K562 (cell line): ENCODE results near the gene ALDH3B2. TPM values are rescaled to one million over a fixed set of nuclear protein-coding genes. Genes with fewer than 3 reads are reported as not detected.

Experiments used
- ARID2 ChIP-seq: fragments of 450-650 bp; IDR thresholded peaks from 2 replicates; pipeline ENCODE4 v1.6.1; 2017; ENCODE audit warnings: antibody characterized with exemption, mild to moderate bottlenecking
- ARID3A ChIP-seq: IDR thresholded peaks from 2 replicates; pipeline ENCODE4 v1.6.1; 2012; ENCODE audit warnings: low read depth, low read length, improper control_type of control experiment, borderline replicate concordance
- CCAR2 ChIP-seq: fragments of 200-400 bp; formaldehyde crosslinking; IDR thresholded peaks from 2 replicates; pipeline ENCODE4 v1.6.1; 2017; ENCODE audit warnings: mild to moderate bottlenecking, low read depth, low read length
- CREB1 ChIP-seq, 2 experiments: sonication (generic) in 1 of 2; formaldehyde crosslinking in 1 of 2; IDR thresholded peaks; 2 replicates each; pipeline versions ENCODE4 v1.6.1 to v1.8.0; 2012 to 2022; ENCODE audit warnings: inconsistent platforms in 1 of 2, mild to moderate bottlenecking in 1 of 2, missing genetic modification reagents in 1 of 2, moderate library complexity in 1 of 2
- CTCF ChIP-seq, 3 experiments: IDR thresholded peaks in 2 of 3; conservative IDR thresholded peaks in 1 of 3; 2 replicates each; pipeline ENCODE4 v1.5.1; 2011 to 2012; ENCODE audit warnings: low read length in 3 of 3, mild to moderate bottlenecking in 3 of 3, control low read depth in 2 of 3, improper control_type of control experiment in 1 of 3, inconsistent platforms in 1 of 3, low read depth in 1 of 3, mixed read lengths in 1 of 3, moderate library complexity in 1 of 3; ENCODE audit not compliant: insufficient read depth in 2 of 3
- DNMT1 ChIP-seq: fragments of 450-650 bp; IDR thresholded peaks from 2 replicates; pipeline ENCODE4 v1.6.1; 2016; ENCODE audit warnings: antibody characterized with exemption, mild to moderate bottlenecking
- ELF1 ChIP-seq: fragments of 200-800 bp; sonication (Bioruptor generic); IDR thresholded peaks from 2 replicates; pipeline ENCODE4 v1.6.1; 2016; ENCODE audit warnings: missing genetic modification characterization, missing compliant biosample characterization
- FOXK1 ChIP-seq: sonication (generic); formaldehyde crosslinking; IDR thresholded peaks from 2 replicates; pipeline ENCODE4 v1.8.0; 2022; ENCODE audit warnings: missing genetic modification reagents, mild to moderate bottlenecking, borderline replicate concordance
- GABPB1 ChIP-seq: sonication (generic); formaldehyde crosslinking; IDR thresholded peaks from 2 replicates; pipeline ENCODE4 v1.8.0; 2022; ENCODE audit warnings: mild to moderate bottlenecking, missing genetic modification reagents
- GABPB2 ChIP-seq: fragments of 250-450 bp; sonication (Bioruptor Pico); conservative IDR thresholded peaks from 2 replicates; pipeline ENCODE4 v1.5.1; 2021; ENCODE audit warnings: mild to moderate bottlenecking
- GTF2E2 ChIP-seq: fragments of 200-800 bp; sonication (Bioruptor generic); IDR thresholded peaks from 2 replicates; pipeline ENCODE4 v1.6.1; 2016; ENCODE audit warnings: missing genetic modification characterization, missing compliant biosample characterization
- HDAC3 ChIP-seq: fragments of 450-650 bp; IDR thresholded peaks from 2 replicates; pipeline ENCODE4 v1.6.1; 2018; ENCODE audit warnings: borderline replicate concordance, mild to moderate bottlenecking, moderate library complexity; ENCODE audit not compliant: partially characterized antibody
- HDAC6 ChIP-seq: IDR thresholded peaks from 2 replicates; pipeline ENCODE4 v1.6.1; 2012; ENCODE audit warnings: low read depth, mild to moderate bottlenecking, control low read depth, inconsistent platforms, low read length, moderate library complexity
- HDGF ChIP-seq: fragments of 450-650 bp; IDR thresholded peaks from 2 replicates; pipeline ENCODE4 v1.6.1; 2016
- HNRNPUL1 ChIP-seq: fragments of 200-400 bp; formaldehyde crosslinking; IDR thresholded peaks from 2 replicates; pipeline ENCODE4 v1.6.1; 2017; ENCODE audit warnings: low read length
- IRF2 ChIP-seq: sonication (generic); formaldehyde crosslinking; IDR thresholded peaks from 2 replicates; pipeline ENCODE4 v1.8.1; 2022; ENCODE audit warnings: mild to moderate bottlenecking, missing genetic modification reagents
- KLF16 ChIP-seq: IDR thresholded peaks from 2 replicates; pipeline ENCODE4 v1.6.1; 2016; ENCODE audit warnings: antibody characterized with exemption
- L3MBTL2 ChIP-seq: fragments of 450-650 bp; IDR thresholded peaks from 2 replicates; pipeline ENCODE4 v1.6.1; 2016; ENCODE audit warnings: mild to moderate bottlenecking, moderate library complexity
- PCBP2 ChIP-seq: fragments of 200-400 bp; formaldehyde crosslinking; IDR thresholded peaks from 2 replicates; pipeline ENCODE4 v1.6.1; 2018; ENCODE audit warnings: low read length, low read depth, mild to moderate bottlenecking, moderate library complexity; ENCODE audit not compliant: poor library complexity, severe bottlenecking
- PML ChIP-seq: IDR thresholded peaks from 2 replicates; pipeline ENCODE4 v1.6.1; 2012; ENCODE audit warnings: low read length, inconsistent platforms
- SUPT5H ChIP-seq: fragments of 450-650 bp; IDR thresholded peaks from 2 replicates; pipeline ENCODE4 v1.6.1; 2016
- ZBTB7A ChIP-seq: IDR thresholded peaks from 2 replicates; pipeline ENCODE4 v1.6.1; 2011; ENCODE audit warnings: low read depth, mild to moderate bottlenecking, low read length, moderate library complexity, borderline replicate concordance; ENCODE audit not compliant: control insufficient read depth
- ZKSCAN8 ChIP-seq: fragments of 200-800 bp; sonication (Bioruptor generic); IDR thresholded peaks from 2 replicates; pipeline ENCODE4 v1.6.1; 2016; ENCODE audit warnings: missing genetic modification characterization, missing compliant biosample characterization
- ZNF23 ChIP-seq: fragments of 250-450 bp; sonication (Bioruptor Pico); IDR thresholded peaks from 2 replicates; pipeline ENCODE4 v1.4.0; 2020; ENCODE audit warnings: mild to moderate bottlenecking
- ZNF707 ChIP-seq: fragments of 250-450 bp; sonication (Bioruptor Pico); conservative IDR thresholded peaks from 2 replicates; pipeline ENCODE4 v1.8.0; 2022; ENCODE audit warnings: inconsistent platforms, mild to moderate bottlenecking, moderate library complexity
- ZNF77 ChIP-seq: fragments of 250-450 bp; sonication (Bioruptor Pico); IDR thresholded peaks from 2 replicates; pipeline ENCODE4 v1.5.0; 2020
- polyA plus RNA-seq, 8 experiments: library from polyadenylated mRNA; depleted of rRNA in 4 of 8; stranded (reverse) in 5 of 8; unstranded in 3 of 8; fragments of >200 nt; fragmentation: Nextera tagmentation in 2 of 8; fragmentation: Illumina TruSeq in 1 of 8; extraction: Ambion mirVana in 2 of 8; extraction: Trizol in 1 of 8; gene quantifications; 2 replicates each; pipeline versions ENCODE4 v1.2.1 to v1.2.3, GENCODE V29; 2011 to 2014; ENCODE audit warnings: inconsistent platforms in 1 of 8, missing spikeins in 1 of 8
- total RNA-seq, 7 experiments: library from RNA; depleted of rRNA in 6 of 7; stranded (reverse); fragments of >200 nt in 6 of 7; fragmentation: Illumina TruSeq in 2 of 7; extraction: Trizol in 2 of 7; gene quantifications; 2 replicates each; pipeline versions ENCODE4 v1.2.1 to v1.2.3, GENCODE V29; 2011 to 2021; ENCODE audit warnings: low replicate concordance in 1 of 7

ALDH3B2 gene
- total and polyA plus RNA-seq, 9 of the 15 experiments (the other 6 are each of a cell fraction or from before 2014, with no cell fraction given), result not detected

- TF ChIP-seq ARID3A (no peak), ZNF707 (no peak), HDGF (no peak), ARID2 (no peak), CCAR2 (no peak), ZKSCAN8 (no peak), ZBTB7A (peak; percentile 85), GABPB1 (CRISPR knock-in tag) (peak; percentile 69), ZNF77 (no peak), KLF16 (0 out of 2 replicates have a peak, but pooled peaks have one; percentile 27), IRF2 (no peak), GTF2E2 (no peak; the same call in 1 of the 2 replicates), PML (peak; percentile 44; the same call in 1 of the 2 replicates), SUPT5H (peak; percentile 55), FOXK1 (peak; percentile 96), HNRNPUL1 (no peak), ELF1 (no peak), DNMT1 (no peak), HDAC6 (0 out of 2 replicates have a peak, but pooled peaks have one; percentile 72), ZNF23 (CRISPR knock-in tag) (no peak), L3MBTL2 (peak; percentile 99), CTCF (IDR thresholded peaks at IDR 0.05 in 2 of 3, conservative IDR thresholded peaks at IDR 0.05 in 1 of 3; ENCODE audit: insufficient read depth in 2 of 3, low read depth in 1 of 3, low read length in 3 of 3) (peak; percentile 91 to 94 (median 93); a peak in 5 of 6 replicates), CREB1 (IDR thresholded peaks at IDR 0.05) (no peak; the same call in 1 of the 2 replicates), CREB1 (CRISPR knock-in tag; IDR thresholded peaks at IDR 0.05) (peak; percentile 66), GABPB2 (CRISPR knock-in tag) (no peak), HDAC3 (no peak), PCBP2 (no peak)
Measured at GRCh38 chr11:67629386-67630227, 44.8 kb downstream of the ALDH3B2 start, which contains the start of gene NUDT8 (continued).
